Loucy (cell line): ENCODE data around the gene GDF7.

ENCODE experiments used
- H2AFZ ChIP-seq: fragments of 200-600 bp; sonication (generic); 2 replicates; pipeline ENCODE4 v1.6.0; 2016; ENCODE audit warnings: antibody characterized with exemption, mild to moderate bottlenecking, low read length, moderate library complexity
- H3F3A ChIP-seq: fragments of 200-600 bp; 2 replicates; pipeline ENCODE4 v1.6.0; 2016; ENCODE audit warnings: antibody characterized with exemption, low read depth, mild to moderate bottlenecking
- H3K27me3 ChIP-seq: fragments of 200-600 bp; sonication (generic); 2 replicates; pipeline ENCODE4 v1.6.1; 2014; ENCODE audit warnings: low read length, mild to moderate bottlenecking; ENCODE audit not compliant: insufficient read depth, poor library complexity, severe bottlenecking
- H3K36me3 ChIP-seq: fragments of 200-600 bp; sonication (generic); 2 replicates; pipeline ENCODE4 v1.6.1; 2016; ENCODE audit warnings: low read length; ENCODE audit not compliant: insufficient read depth
- H3K4me1 ChIP-seq: fragments of 200-600 bp; sonication (generic); 2 replicates; pipeline ENCODE4 v1.5.1; 2014; ENCODE audit warnings: low read length, mild to moderate bottlenecking; ENCODE audit not compliant: insufficient read depth, poor library complexity, severe bottlenecking
- H3K4me2 ChIP-seq: fragments of 200-600 bp; sonication (generic); 2 replicates; pipeline ENCODE4 v1.6.0; 2014; ENCODE audit warnings: antibody characterized with exemption, low read length, low read depth, mild to moderate bottlenecking; ENCODE audit not compliant: poor library complexity, severe bottlenecking
- H3K4me3 ChIP-seq: fragments of 200-600 bp; sonication (generic); 2 replicates; pipeline ENCODE4 v1.5.1; 2014; ENCODE audit warnings: low read length, mild to moderate bottlenecking, mixed read lengths; ENCODE audit not compliant: poor library complexity, severe bottlenecking
- H3K79me2 ChIP-seq: fragments of 200-600 bp; sonication (generic); 2 replicates; pipeline ENCODE4 v1.6.1; 2014; ENCODE audit warnings: low read length; ENCODE audit not compliant: insufficient read depth
- H3K9ac ChIP-seq: fragments of 200-600 bp; sonication (generic); 2 replicates; pipeline ENCODE4 v1.6.0; 2014; ENCODE audit warnings: mild to moderate bottlenecking, low read depth, low read length, moderate library complexity; ENCODE audit not compliant: poor library complexity, severe bottlenecking
- H3K9me2 ChIP-seq: fragments of 200-600 bp; sonication (generic); replicated peaks from 2 replicates; pipeline ENCODE4 v1.6.1; 2016; ENCODE audit warnings: low read depth, low read length, mixed read lengths
- H3K9me3 ChIP-seq: fragments of 200-600 bp; sonication (generic); 2 replicates; pipeline ENCODE4 v1.6.1; 2014; ENCODE audit warnings: mild to moderate bottlenecking, antibody characterized with exemption, low read length, low read depth; ENCODE audit not compliant: insufficient read depth
- H4K20me1 ChIP-seq: fragments of 200-600 bp; sonication (generic); 2 replicates; pipeline ENCODE4 v1.6.0; 2014; ENCODE audit warnings: antibody characterized with exemption, low read length, mild to moderate bottlenecking; ENCODE audit not compliant: insufficient read depth, poor library complexity, severe bottlenecking
- EZH2phosphoT487 ChIP-seq: fragments of 200-600 bp; IDR thresholded peaks from 2 replicates; pipeline ENCODE4 v1.6.1; 2018; ENCODE audit warnings: antibody characterized with exemption, mild to moderate bottlenecking, moderate library complexity, borderline replicate concordance
- TF ChIP-seq, protein P1 (sequence below): fragments of 200-600 bp; sonication (generic); conservative IDR thresholded peaks from 2 replicates; pipeline ENCODE4 v1.5.1; 2014; ENCODE audit warnings: mild to moderate bottlenecking, antibody characterized with exemption, low read length

Gene GDF7

GRCh38 chr2:20697322-20697934 is 30.5 kb downstream of the GDF7 start:
- no peaks in the 10 kb centered on the region for H3K27me3 ChIP-seq
- no peaks in the 10 kb centered on the region for H3K9me2 ChIP-seq
- H4K20me1 ChIP-seq: no peaks in the 10 kb centered on the region
- no peaks in the 10 kb centered on the region; the same call in 1 of the 2 replicates for H3K36me3 ChIP-seq
- H3K9ac ChIP-seq: no peak overlapping the region
- peaks cover 11% of the 10 kb centered on the region for H3K4me1 ChIP-seq
- H2AFZ ChIP-seq: no peak overlapping the region
- H3K4me3 ChIP-seq: no peak overlapping the region
- H3F3A ChIP-seq: no peaks in the 10 kb centered on the region
- no peak overlapping the region for H3K4me2 ChIP-seq
- TF ChIP-seq, protein P1, sequence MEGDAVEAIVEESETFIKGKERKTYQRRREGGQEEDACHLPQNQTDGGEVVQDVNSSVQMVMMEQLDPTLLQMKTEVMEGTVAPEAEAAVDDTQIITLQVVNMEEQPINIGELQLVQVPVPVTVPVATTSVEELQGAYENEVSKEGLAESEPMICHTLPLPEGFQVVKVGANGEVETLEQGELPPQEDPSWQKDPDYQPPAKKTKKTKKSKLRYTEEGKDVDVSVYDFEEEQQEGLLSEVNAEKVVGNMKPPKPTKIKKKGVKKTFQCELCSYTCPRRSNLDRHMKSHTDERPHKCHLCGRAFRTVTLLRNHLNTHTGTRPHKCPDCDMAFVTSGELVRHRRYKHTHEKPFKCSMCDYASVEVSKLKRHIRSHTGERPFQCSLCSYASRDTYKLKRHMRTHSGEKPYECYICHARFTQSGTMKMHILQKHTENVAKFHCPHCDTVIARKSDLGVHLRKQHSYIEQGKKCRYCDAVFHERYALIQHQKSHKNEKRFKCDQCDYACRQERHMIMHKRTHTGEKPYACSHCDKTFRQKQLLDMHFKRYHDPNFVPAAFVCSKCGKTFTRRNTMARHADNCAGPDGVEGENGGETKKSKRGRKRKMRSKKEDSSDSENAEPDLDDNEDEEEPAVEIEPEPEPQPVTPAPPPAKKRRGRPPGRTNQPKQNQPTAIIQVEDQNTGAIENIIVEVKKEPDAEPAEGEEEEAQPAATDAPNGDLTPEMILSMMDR: no peak
- no peak for TF ChIP-seq EZH2phosphoT487
- no peaks in the 10 kb centered on the region for H3K9me3 ChIP-seq
- H3K79me2 ChIP-seq: no peaks in the 10 kb centered on the region

DNA sequence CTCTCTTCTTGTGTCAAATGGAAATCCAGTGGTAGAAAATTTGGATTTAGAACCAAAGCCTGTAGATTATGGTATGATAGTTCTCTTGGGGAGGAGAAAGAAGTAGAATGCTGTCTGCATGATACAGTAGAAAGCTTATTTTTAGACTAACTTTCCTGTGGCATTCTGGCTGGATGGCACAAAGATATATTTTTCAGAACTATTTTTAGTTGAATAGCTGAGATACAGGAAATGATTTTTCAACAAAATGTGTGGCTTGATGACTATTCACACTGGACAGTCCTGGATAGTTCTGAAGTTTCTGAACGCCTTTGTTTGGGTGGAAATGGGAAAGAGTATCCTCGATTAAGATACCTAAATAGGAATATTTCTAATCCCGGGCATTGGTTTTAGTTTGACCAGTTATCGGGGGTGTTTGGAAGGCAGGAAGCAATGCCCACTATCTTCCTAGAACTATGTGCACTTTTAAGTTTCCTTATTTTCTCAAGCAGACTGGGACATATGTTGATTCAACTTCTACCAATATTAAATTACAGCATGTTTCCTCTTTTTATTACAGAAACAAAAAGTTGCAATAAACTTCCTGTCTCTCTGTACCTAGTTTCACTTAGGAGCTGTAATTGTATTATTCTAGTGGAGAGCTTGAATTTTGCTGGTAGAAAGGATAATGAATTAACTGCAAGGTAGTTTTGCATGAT is 32.1 kb downstream of the GDF7 start:
- Histone ChIP-seq H3K9me2 (no peaks in the 10 kb centered on the region), H3K79me2 (no peaks in the 10 kb centered on the region), H3K4me1 (peaks cover 11% of the 10 kb centered on the region), H3K4me2 (no peak overlapping the region), H3K9ac (no peak overlapping the region), H3K9me3 (no peaks in the 10 kb centered on the region), H2AFZ (no peak overlapping the region), H3K27me3 (no peaks in the 10 kb centered on the region), H3K36me3 (no peaks in the 10 kb centered on the region; the same call in 1 of the 2 replicates), H3F3A (no peaks in the 10 kb centered on the region), H3K4me3 (no peak overlapping the region), H4K20me1 (no peaks in the 10 kb centered on the region)
- TF ChIP-seq, protein P1: no peak
- no peak for TF ChIP-seq EZH2phosphoT487

DNA sequence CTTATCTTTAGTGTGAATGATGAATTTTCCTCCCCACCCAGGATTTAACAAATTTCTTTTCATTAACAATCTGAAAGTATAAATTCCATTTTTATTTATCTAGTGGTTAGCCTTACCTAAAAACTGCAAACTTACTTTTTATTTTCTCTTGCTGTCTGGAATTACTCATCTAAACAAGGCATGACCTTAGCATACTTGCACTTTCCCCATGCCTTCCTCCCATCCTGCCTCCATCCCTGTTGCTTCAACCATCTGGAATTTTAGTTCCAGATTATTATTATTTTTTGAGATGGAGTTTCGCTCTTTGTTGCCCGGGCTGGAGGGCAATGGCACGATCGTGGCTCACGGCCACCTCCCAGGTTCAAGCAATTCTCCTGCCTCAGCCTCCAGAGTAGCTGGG is 35.6 kb downstream of the GDF7 start:
- H3K4me2 ChIP-seq: no peak overlapping the region
- H3F3A ChIP-seq: no peaks in the 10 kb centered on the region
- no peaks in the 10 kb centered on the region for H3K79me2 ChIP-seq
- no peaks in the 10 kb centered on the region for H3K9me3 ChIP-seq
- H2AFZ ChIP-seq: no peak overlapping the region
- no peaks in the 10 kb centered on the region; the same call in 1 of the 2 replicates for H3K36me3 ChIP-seq
- H3K4me3 ChIP-seq: no peak overlapping the region
- no peak overlapping the region for H3K9ac ChIP-seq
- no peak for TF ChIP-seq EZH2phosphoT487
- TF ChIP-seq, protein P1: no peak
- H4K20me1 ChIP-seq: no peaks in the 10 kb centered on the region
- peaks cover 11% of the 10 kb centered on the region for H3K4me1 ChIP-seq
- no peaks in the 10 kb centered on the region for H3K9me2 ChIP-seq
- H3K27me3 ChIP-seq: no peaks in the 10 kb centered on the region
